Stimulated activated naive CD4-positive, alpha-beta T cell treated with Interleukin-2 at 50 U/mL for 16 hours (primary cell): ENCODE results near the gene PARP12.

Experiments used
- DNase-seq: peaks from one replicate; lab custom pipeline; 2025; lab: John Stamatoyannopoulos, UW

The PARP12 gene

GRCh38 chr7:140014123-140014522 lies 48.6 kb downstream of the PARP12 start:
- no peak for DNase-seq

DNA sequence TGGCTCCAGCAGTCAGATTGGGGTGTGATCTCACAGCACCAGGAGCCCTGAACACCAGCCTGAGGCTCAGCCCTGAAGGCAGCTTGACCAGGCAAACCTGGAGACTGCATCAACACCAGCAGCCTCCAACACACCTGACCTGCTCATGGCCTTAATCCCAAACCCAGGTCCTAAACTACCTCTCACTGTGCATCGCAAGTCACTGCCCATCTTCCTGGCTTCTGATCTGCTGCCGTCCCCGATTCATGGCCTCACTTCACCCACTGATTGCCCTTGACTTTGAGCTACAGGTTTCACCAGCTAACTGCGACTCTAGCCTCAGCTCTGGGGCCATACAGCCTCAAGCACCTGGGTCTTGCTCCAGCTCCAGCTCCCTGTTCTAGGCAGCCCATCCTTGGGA lies 49.1 kb downstream of the PARP12 start:
- DNase-seq, result no peak

DNA sequence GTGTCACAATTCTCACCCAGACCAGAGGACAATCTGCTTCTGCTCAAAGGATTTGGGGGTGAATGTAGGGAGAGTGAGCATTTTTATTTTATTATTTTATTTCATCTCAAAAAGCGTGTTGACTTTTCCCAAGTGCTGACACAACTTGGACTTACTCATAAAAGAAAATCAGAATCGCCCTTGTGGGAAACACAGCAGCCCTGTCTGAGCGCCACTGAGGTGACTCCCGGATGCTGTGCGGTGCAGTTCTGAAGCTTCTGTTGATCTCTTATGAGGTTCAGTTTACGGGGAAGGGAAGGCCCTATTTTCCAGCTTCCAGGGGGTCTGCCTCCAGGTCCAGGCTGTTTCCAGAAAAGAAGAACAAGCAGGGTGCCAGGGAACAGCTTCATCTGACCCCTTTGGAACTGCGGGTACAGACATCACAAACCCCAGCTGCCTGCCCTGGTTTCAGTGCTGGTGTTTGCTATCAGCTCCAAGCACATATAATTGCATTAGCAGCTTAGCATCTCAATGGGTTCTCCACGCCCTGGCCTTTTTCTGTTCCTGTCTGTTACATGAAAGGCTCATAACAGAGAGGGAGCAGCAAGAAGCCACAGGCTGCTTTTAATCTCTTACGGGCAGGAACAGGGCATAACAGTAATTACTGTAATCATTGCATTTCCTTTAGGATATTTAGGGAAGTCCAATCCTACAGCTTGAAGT lies 52.4 kb downstream of the PARP12 start:
- no peak for DNase-seq

DNA sequence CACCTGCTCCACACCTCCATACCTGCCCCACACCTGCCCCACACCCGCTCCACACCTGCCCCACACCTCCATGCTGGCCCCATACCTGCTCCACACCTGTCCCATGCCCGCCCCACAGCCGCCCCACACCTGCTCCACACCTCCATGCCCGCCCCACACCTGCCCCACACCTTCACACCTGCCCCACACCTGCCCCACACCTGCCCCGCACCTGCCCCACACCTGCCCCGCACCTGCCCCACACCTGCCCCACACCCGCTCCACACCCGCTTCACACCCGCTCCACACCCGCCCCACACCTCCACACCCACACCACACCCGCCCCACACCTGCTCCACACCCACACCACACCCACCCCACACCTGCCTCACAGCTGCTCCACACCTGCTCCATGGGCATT lies 53.0 kb downstream of the PARP12 start:
- no peak for DNase-seq

DNA sequence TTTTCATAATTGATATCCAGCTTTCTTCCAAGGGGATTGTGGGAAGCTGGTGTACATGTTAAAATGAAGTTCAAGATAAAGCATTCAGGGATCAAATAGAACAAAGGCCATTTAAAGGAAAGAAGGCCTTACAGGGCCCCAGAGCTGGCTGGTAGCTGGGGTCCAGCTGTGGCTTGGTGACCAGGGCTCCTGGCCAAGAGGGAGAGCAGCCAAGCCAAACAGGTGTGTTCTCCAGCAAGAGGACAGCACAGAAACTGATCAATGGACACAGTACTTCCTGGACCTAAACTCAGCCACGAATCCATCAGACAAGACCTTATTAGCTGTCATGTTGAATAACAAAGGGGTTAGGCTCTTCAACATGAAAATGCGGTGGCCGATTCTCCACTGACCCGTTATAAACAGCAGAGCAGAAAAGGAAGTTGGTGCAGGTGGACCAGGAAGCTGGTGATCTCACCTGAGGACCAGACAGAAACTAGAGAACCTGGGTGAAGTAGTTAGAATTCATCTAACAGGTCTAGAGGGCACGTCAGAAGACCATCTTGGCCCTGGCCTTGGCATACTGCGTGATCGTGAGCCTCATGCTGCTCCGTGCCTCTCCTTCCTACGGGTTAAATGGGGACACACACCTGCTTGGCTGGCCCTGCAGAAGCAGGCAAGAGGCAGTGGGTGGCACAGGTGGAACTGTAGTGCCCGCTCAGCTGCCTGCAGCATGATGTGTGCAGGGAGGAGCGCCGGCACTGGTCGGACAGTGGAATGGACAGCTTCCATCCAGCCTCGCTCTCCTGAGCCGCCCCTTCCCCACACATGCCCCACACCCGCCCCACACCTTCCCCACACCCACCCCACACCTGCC lies 53.8 kb downstream of the PARP12 start:
- DNase-seq, result no peak

- no peak for DNase-seq
Observed at GRCh38 chr7:140007051-140007690, 55.6 kb downstream of the PARP12 start.

GRCh38 chr7:140006600-140006999 lies 56.2 kb downstream of the PARP12 start:
- no peak for DNase-seq

GRCh38 chr7:140005754-140006503 lies 56.8 kb downstream of the PARP12 start:
- no peak for DNase-seq

GRCh38 chr7:140005341-140005740 lies 57.4 kb downstream of the PARP12 start:
- no peak for DNase-seq

DNA sequence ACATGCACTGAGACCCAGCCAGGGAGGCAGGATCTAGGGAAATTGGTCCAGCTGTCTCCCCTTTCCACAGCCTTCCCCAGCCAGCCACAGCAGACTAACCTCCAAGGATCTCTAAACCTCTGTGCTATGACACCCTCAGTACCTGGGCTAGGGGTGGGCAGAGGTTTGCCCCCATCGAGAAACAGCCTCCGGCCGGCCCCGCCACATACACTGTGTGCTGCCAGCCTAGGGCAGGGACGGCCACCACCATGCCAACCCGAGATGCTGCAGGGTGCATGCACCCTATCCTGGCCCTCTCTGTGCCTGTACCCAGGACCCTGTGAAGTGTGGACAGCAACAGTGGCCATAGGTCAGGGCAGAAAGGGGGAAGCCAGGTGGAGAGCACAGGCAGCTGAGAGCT lies 58.1 kb downstream of the PARP12 start:
- no peak for DNase-seq

GRCh38 chr7:140003913-140004382 lies 58.8 kb downstream of the PARP12 start:
- no peak for DNase-seq

DNA sequence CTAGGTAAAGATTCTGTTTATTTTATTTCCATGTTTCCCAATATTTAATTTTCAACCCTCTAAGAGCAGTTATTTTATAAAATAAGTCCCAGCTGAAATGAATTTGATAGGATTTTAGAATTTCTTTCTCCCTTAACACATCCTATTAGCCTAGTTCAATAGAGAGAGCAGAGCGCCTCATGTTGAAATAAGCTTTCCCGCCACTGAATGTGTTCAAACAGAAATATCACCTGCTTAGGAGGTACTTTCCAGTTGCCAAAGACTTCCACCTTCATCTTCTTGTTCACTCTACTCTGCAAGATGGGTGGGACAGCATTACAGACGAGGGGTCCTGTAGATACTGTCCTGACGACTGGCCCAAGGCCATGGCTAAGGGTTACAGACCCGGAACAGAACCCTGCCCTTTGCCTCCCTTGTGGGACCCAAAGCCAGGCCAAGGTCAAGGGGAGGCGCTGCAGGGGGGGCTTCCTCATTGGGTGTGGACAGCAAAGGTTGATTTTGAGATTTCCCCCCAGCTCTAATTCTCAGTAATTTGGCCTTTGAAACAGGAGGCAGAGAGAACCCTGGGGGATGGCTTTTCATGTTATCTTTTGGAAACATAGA lies 62.0 kb downstream of the PARP12 start:
- no peak for DNase-seq

DNA sequence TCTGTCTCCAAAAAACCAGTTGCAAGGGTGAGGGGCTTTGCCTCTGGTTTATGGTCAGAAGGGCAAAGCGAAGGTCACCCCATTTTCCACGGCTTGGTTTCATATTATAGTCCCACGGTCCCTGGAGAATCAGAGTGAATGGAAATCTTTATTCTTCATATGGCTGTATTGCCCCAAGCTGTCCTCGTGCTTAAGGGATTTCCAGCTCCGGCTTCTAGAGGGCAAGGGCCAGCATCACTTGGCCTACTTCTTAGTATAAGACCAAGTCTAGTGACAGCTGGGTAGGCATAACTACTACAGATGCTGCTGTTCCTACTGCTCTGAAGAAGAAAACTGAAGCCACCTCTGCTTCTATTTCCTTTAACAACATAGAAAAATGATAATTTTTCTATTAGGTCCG lies 63.2 kb downstream of the PARP12 start:
- DNase-seq, result no peak

- no peak for DNase-seq
Observed at GRCh38 chr7:139998572-139998971, 64.2 kb downstream of the PARP12 start.

- no peak for DNase-seq
Observed at GRCh38 chr7:139995017-139995915, 67.5 kb downstream of the PARP12 start.

GRCh38 chr7:139994356-139994755 lies 68.4 kb downstream of the PARP12 start:
- DNase-seq, result no peak

DNA sequence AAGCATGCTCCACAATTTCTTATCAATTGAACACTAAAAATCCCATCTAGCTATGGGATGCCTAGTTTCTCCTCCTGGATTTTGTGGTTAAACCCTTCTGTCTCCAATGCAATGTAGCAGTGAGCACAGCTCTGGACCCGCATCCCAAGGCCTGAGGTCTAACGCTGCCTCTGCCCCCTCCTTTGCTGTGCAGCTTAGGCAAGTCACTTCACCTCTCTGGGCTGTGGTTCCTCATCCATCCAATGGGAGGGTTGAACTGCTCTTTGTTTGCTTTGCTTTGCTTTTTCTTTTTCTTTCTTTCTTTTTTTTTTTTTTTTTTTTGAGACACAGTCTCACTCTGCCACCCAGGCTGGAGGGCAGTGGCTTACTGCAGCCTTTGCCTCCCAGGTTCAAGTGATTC lies 69.2 kb downstream of the PARP12 start:
- no peak for DNase-seq

DNA sequence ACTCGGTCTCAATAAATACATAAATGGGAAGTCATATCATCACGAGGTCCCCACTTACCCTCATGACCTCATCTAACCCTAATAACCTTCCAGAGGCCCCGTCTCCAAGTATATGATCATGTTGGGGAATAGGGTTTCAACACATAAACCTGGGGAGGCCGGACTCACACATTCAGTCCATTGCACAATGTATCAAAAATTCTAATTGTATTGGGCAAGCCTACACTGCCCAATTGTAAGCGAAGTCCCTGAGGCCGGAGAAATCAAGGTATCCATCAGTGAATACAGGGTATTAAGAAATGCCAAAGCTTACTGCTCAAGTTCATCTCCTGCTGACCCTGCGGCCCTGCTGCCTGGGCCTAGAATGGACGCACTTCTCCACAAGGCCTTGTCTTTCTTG lies 69.6 kb downstream of the PARP12 start:
- no peak for DNase-seq

- no peak for DNase-seq
Observed at GRCh38 chr7:139992353-139993044, 70.3 kb downstream of the PARP12 start.

GRCh38 chr7:139991911-139992310 lies 70.8 kb downstream of the PARP12 start:
- DNase-seq, result no peak
